DND-41 (cell line): ENCODE measurements around the gene UTS2.

Source experiments
- ATAC-seq: fragments of 200-7000 bp; cut with Tn5 transposase; 3 replicates; pipeline ENCODE4 v1.9.1; 2021; ENCODE audit warnings: low read depth; ENCODE audit not compliant: insufficient read depth
- DNase-seq: peaks from one replicate; pipeline ENCODE4 v3.0.0-alpha.2; 2020
- H2AFZ ChIP-seq: 2 replicates; pipeline ENCODE4 v1.6.0; 2012; ENCODE audit warnings: low read depth, low read length
- H3K27ac ChIP-seq: 2 replicates; pipeline ENCODE4 v1.5.1; 2012; ENCODE audit warnings: low read length, inconsistent platforms
- H3K27me3 ChIP-seq: fragments of 200-600 bp; sonication (generic); 2 replicates; pipeline ENCODE4 v1.6.0; 2012; ENCODE audit warnings: low read length, mild to moderate bottlenecking, inconsistent platforms; ENCODE audit not compliant: insufficient read depth, poor library complexity
- H3K36me3 ChIP-seq: 2 replicates; pipeline ENCODE4 v1.5.1; 2012; ENCODE audit warnings: low read length, inconsistent platforms; ENCODE audit not compliant: insufficient read depth
- H3K4me1 ChIP-seq: 2 replicates; pipeline ENCODE4 v1.5.1; 2012; ENCODE audit warnings: mild to moderate bottlenecking, low read length; ENCODE audit not compliant: insufficient read depth
- H3K4me2 ChIP-seq: 2 replicates; pipeline ENCODE4 v1.6.0; 2012; ENCODE audit warnings: mild to moderate bottlenecking, moderate library complexity, low read length, inconsistent platforms; ENCODE audit not compliant: insufficient read depth
- H3K4me3 ChIP-seq, 2 experiments: fragments of 200-600 bp in 1 of 2; shearing (Covaris generic) in 1 of 2; 2 replicates each; pipeline ENCODE4 v1.5.1; 2012 to 2016; ENCODE audit warnings: inconsistent platforms in 2 of 2, low read length in 2 of 2, mild to moderate bottlenecking in 2 of 2, low read depth in 1 of 2, moderate library complexity in 1 of 2
- H3K79me2 ChIP-seq: 2 replicates; pipeline ENCODE4 v1.6.0; 2012; ENCODE audit warnings: low read length, inconsistent platforms; ENCODE audit not compliant: insufficient read depth
- H3K9ac ChIP-seq: 2 replicates; pipeline ENCODE4 v1.6.0; 2012; ENCODE audit warnings: low read depth, mild to moderate bottlenecking, inconsistent platforms, low read length, moderate library complexity
- H3K9me3 ChIP-seq: 2 replicates; pipeline ENCODE4 v1.5.1; 2012; ENCODE audit warnings: low read length, moderate library complexity, mild to moderate bottlenecking, inconsistent platforms; ENCODE audit not compliant: insufficient read depth, severe bottlenecking
- H4K20me1 ChIP-seq: 2 replicates; pipeline ENCODE4 v1.6.0; 2012; ENCODE audit warnings: low read length; ENCODE audit not compliant: insufficient read depth
- EZH2 ChIP-seq: IDR thresholded peaks from 3 replicates; pipeline ENCODE4 v1.6.1; 2012; ENCODE audit warnings: borderline replicate concordance, low read depth, mild to moderate bottlenecking, moderate library complexity, low read length, inconsistent platforms; ENCODE audit not compliant: severe bottlenecking
- TF ChIP-seq, protein P1 (sequence below): IDR thresholded peaks from 2 replicates; pipeline ENCODE4 v1.5.1; 2012; ENCODE audit warnings: borderline replicate concordance, low read length, moderate library complexity, mild to moderate bottlenecking; ENCODE audit not compliant: poor library complexity, severe bottlenecking; ENCODE audit errors: extremely low read depth

Gene UTS2

DNA sequence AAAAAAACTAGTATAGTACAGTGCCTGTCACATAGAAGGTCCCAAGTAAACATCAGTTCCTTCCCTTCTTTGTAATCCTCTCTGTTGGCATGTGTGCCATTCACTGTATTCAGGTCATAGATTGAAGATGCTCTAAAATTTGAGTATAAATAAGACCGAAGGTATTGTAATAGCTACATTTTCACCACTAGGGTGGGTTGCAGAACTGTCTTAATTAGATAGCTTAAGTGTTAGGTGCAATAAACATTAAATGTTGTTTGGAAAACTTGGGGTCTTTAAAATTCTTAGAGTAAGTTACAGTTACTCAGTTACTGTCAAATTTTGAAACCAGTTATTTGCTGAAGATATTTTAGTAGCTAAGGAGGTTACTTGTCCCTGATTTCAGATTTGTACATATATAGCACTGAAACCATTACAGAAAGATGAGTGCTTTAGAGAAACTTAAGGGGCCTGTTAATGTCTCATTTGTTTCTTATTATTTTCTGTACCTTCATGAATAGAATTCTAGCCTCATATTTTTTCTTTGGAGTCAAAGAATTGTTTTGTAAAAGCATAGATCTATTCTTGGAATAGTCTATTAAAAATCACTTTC is 44.5 kb downstream of the UTS2 start:
- TF ChIP-seq, protein P1, sequence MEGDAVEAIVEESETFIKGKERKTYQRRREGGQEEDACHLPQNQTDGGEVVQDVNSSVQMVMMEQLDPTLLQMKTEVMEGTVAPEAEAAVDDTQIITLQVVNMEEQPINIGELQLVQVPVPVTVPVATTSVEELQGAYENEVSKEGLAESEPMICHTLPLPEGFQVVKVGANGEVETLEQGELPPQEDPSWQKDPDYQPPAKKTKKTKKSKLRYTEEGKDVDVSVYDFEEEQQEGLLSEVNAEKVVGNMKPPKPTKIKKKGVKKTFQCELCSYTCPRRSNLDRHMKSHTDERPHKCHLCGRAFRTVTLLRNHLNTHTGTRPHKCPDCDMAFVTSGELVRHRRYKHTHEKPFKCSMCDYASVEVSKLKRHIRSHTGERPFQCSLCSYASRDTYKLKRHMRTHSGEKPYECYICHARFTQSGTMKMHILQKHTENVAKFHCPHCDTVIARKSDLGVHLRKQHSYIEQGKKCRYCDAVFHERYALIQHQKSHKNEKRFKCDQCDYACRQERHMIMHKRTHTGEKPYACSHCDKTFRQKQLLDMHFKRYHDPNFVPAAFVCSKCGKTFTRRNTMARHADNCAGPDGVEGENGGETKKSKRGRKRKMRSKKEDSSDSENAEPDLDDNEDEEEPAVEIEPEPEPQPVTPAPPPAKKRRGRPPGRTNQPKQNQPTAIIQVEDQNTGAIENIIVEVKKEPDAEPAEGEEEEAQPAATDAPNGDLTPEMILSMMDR = peak; percentile 64
- no peak for TF ChIP-seq EZH2
- Histone ChIP-seq H3K4me3 (no peak overlapping the region), H3K4me2 (no peak overlapping the region), H3K9ac (no peak overlapping the region), H2AFZ (no peak overlapping the region), H3K36me3 (no peaks in the 10 kb centered on the region), H3K9me3 (peaks cover 4% of the 10 kb centered on the region), H4K20me1 (no peaks in the 10 kb centered on the region), H3K79me2 (no peaks in the 10 kb centered on the region), H3K27ac (no peak overlapping the region), H3K4me1 (no peaks in the 10 kb centered on the region), H3K27me3 (no peaks in the 10 kb centered on the region)
- DNase-seq (no peak), ATAC-seq (no peak)

DNA sequence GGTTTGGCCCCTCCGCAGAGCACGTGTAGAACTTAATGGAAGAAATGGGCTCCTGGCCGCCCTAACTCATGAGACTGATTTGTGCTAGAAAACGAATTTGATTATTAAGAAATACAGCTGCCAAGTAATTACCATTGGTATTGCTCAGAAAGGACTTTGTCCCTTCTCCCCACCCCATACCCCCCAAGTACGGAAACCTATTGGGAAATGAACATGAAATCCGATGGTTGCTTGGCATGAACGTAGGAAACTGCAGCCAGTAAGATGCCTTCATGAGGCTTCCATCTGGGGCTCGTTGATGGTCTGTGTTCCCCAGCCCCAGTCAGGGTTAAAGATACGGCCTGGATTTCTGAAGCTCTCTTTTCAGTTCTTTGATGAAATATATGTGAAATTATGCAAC is 47.4 kb downstream of the UTS2 start:
- no peaks in the 10 kb centered on the region for H3K4me1 ChIP-seq
- H3K9me3 ChIP-seq = no peaks in the 10 kb centered on the region
- no peaks in the 10 kb centered on the region for H3K36me3 ChIP-seq
- H3K4me2 ChIP-seq = no peak overlapping the region
- H3K4me3 ChIP-seq = no peak overlapping the region
- H4K20me1 ChIP-seq = no peaks in the 10 kb centered on the region
- H2AFZ ChIP-seq = no peak overlapping the region
- ATAC-seq (no peak), DNase-seq (no peak)
- TF ChIP-seq, protein P1 = no peak
- no peak for TF ChIP-seq EZH2
- H3K27ac ChIP-seq = no peak overlapping the region
- no peaks in the 10 kb centered on the region for H3K79me2 ChIP-seq
- no peaks in the 10 kb centered on the region for H3K27me3 ChIP-seq
- no peak overlapping the region for H3K9ac ChIP-seq
